COLO668 (cell line): ENCODE data around the gene INSYN2B.
"Not testable (repeated sequence)": the region's sequence is repeated elsewhere in the genome, so short reads cannot be mapped to it uniquely, and the experiment has no call there.

Experiments used
- DNase-seq: peaks from one replicate; lab custom pipeline; 2025; ENCODE audit not compliant: unreplicated experiment; lab: John Stamatoyannopoulos, UW

Gene INSYN2B

DNA sequence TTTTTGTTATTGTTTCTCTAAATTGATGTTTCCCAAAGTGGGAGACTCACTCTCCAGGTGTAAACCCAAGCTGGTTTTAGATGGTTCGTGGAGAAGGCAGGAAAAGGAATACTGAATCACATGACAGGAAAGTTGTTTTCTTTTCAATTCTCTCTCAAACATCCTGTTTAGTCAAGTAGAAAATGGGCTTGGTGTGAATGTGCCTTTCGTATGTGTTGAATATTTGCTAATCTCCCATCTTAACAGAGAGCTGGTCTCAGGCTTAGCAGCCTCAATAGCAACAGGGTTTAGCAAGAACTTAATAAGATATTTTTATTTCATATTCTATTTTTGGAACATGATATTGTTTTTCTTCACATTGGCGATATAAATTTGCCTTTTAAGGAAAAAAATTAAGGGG lies 119.7 kb downstream of the INSYN2B start:
- no peak for DNase-seq

DNA sequence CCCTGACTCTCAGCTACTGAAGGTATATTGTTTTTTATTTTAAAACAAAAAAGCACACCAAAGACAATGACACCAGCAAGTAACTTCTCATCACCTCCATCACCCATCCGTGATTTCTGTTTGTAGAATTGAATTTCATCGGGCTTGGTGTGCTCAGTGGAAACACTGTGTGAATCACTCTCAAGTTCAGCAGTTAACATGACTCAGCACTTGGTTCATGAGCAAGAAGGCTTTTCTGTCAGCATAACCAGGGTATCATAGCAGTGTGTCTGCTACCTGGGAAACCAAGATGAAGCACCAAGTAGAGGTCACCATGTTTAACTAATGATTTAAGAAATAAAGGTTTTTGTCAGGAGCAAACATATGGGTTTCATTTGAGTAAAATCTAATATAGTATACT lies 123.7 kb downstream of the INSYN2B start:
- no peak for DNase-seq

DNA sequence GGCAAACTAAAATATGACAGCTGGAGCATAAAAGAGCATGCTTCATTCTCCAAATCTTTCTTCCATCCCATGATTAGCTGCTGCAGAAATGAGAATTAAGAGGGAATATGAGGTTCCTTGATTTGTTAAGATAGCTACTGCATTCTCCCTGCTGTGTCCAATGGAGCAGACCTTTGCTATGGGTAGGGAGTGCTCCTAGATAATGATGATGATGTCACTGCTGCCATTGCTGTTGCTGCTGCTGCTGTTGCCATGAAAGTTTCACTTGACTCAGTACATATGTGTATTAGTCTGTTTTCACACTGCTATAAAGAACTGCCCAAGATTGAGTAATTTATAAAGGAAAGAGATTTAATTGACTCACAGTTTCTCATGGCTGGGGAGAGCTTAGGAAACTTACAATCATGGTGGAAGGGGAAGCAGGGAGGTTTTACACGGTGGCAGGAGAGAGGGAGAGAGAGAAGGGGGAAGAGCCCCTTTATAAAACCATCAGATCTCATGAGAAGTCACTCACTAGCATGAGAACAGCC lies 128.9 kb downstream of the INSYN2B start:
- DNase-seq, result no peak

DNA sequence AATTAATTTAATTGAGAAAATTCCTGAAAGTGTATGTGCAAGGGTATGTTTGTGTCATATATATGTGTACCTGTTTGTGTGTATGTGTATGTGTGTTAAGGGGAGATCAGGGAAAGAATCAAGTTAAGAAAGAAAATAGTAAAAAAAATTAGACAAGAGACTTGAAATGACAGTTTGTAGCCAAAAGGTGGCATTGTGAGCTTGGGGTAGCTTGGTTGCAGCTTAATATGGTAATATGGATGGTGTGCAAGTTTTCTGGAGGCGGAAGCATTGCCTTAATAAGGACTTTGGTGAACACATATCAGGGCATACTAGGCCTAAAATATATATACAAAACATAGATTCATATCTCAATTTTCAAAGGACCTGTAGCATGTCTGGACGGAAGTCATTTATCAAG lies 129.9 kb downstream of the INSYN2B start:
- DNase-seq, result no peak

DNA sequence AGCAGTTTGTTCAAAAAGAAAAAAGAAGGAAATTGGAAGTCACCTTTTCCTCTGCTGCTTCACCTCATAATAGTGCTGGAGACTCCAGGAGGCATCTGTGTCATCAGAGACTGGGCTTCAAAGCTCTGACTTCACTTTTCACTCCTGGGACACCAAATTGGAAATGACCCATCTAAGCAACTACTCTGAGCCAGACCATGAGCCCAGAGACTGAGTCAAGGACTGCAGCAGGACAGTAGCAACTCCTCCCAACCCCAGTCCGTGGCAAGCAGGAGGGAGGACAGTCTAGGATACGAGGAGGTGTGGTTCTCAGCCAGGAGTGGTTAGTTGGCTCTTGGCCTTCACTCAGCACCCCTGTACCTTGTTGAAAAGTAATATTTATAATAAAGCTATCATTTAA lies 131.5 kb downstream of the INSYN2B start:
- DNase-seq, result no peak

DNA sequence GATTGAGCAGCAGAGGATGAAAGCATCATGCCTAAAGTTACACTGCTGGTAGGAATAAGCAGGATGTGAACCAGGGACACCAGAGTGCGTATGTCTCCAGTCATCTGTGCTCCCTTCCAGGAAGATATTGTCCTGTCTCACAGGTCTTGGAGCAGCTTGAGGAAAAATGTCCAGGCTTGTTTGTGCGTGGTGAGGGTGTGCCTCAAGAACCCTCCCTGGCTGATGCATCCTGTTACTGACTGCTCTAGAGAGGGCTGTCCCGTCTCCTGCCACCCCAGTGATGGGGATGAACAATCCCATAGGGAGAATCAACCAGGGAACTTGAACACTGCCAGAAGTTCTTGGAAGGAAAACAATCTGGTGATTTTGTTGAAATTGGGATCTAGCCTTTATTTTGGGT lies 132.0 kb downstream of the INSYN2B start:
- no peak for DNase-seq

DNA sequence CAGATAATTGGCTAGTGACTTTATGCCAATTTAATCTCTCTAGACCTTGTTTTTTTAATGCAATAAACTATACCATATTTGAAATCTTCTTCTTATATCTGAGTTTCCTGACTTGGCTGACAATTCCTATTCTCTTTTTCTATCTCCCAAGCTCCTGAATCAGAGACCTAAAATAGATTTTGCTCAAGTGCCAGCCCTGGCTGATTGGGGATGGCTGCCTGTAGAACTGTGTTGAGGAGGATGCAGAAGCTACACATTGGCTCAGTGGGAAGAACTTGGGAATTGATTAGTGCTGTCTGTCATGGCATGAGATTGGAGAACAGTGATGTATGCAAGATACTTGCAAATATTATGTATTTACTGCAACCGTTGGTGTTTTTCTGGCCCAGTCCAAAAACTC lies 132.8 kb downstream of the INSYN2B start:
- DNase-seq, result no peak

DNA sequence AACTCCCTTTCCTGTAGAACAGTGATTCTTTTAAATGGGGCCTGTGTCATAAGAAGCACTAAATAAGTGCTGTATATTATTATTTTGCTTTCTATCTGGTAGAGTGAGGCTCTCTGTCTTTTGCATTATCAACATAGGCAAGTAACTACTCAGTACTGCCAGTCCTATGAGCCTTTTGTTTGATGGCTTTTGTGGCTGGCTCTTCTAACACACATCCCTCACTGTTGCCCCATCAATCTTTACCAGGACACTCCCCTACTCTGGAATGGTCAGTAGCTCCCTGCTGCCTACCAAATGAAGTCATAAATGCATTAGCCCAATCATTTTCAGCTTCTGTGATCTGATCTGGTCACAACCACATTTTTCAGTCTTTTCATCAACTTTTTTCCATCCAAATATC lies 137.6 kb downstream of the INSYN2B start:
- no peak for DNase-seq

DNA sequence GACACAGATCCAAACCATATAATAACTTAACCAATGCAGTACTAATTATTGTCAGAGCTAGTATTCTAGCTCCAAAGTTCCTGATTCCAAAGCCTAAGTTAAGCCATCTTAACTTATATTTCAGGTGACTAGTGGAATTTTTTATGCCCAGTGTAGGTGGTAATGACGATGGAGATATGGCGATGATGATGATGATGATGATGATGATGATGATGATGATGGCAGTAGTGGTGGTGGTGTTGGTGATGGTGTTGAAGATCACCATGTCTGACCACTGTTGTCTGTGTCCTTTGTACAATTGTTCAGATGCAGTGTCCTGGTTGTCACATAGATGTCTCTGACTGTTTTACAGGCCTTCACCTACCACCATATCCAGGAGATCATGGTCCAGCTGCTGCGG lies 139.9 kb downstream of the INSYN2B start:
- no peak for DNase-seq

DNA sequence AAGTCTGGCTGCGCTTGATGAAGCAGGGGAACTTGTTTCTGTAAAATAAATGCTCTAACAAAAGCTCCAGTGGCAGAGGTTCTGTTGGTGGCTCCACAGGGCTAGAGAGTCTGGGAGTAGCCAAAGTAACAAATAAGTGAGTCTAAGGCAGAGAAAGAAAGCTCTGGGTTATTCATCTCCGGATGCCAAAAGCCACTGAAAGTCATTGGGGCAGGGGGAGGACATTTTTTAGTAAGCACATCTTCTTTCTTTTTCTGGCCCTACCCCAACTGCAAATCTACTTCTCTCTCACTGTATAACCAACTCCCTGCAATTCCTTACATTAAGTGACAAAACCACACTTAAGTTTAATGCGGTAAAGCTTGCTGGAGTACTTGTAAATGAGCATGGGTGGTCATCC lies 141.6 kb downstream of the INSYN2B start:
- no peak for DNase-seq

DNA sequence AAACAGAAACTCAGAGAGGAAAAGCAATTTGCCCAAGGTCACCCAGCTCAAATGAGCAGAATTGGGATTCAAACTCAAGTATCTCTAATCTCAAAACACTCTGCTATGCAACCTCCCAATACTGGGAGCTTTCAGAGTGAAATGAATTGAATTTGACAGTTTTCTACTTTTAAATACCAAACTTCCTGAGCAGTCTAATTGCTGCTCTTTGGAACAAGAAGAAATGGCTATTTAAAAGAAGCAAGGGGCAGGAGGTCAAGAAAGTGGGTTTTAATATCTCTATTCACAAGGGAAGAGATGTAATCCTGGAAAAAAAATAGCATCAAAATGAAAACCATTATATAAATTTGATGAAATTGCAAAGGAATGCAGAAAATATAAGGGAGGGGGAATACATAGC lies 142.6 kb downstream of the INSYN2B start:
- no peak for DNase-seq

DNA sequence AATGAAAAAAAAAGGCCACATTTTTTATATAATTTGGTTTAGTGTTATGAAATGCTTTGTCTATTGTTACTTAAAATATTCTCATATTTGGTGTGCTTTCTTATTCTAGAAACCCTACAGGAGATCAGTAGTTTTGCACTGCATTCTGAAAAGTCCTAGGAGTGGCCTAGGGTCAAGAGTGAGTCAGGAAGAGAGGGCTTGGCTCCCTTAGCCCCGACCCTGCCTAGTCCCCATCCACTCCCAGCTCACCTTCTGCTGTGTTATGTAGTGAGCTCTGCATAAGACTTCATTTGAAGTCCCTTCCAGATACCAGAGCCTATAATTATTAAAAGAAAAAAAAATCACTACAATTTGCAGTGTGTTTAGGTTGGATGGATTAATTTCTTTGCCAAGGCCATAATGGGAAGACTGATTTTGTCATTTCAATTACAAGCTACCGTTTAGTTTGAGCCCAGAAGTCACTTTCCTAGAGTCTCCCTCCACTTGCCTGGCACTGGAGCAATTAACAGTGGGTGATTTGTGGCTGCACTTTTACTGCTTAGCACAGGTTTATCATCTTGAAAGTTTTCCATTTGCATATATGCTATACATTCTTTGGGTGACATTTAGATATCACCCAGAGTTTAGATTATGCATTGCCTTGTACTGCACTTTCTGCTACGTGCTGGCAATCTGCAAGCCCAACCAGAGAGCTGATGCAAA lies 143.3 kb downstream of the INSYN2B start:
- DNase-seq, result no peak

DNA sequence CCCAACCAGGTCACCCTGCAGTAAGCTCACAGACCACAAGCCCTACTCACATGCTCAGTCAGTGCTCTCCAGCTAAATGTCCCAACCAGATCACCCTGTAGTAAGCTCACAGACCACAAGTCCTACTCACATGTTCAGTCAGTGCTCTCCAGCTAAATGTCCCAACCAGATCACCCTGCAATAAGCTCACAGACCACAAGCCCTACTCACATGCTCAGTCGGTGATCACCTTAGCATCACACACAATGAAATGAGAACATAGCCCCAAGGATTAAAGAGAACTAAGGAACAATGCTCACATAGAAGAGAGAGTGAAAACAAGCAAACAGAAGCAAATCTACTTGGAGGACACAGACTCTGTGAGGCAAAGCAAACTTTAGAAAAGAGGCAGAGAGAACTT lies 145.8 kb downstream of the INSYN2B start:
- DNase-seq, result not testable (repeated sequence)

DNA sequence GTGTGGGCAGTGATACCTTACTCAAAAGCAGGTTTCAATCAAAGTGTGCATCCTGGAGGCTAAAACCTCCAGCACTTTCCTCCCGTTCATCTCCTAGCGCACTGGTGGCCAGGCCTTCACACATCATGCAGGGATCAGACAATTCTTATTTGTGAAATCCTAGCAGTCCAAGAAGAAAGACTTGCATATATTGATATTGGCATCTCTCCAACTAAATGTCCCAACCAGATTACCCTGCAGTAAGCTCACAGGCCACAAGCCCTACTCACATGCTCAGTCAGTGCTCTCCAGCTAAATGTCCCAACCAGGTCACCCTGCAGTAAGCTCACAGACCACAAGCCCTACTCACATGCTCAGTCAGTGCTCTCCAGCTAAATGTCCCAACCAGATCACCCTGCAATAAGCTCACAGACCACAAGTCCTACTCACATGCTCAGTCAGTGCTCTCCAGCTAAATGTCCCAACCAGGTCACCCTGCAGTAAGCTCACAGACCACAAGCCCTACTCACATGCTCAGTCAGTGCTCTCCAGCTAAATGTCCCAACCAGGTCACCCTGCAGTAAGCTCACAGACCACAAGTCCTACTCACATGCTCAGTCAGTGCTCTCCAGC lies 146.5 kb downstream of the INSYN2B start:
- DNase-seq, result not testable (repeated sequence)

DNA sequence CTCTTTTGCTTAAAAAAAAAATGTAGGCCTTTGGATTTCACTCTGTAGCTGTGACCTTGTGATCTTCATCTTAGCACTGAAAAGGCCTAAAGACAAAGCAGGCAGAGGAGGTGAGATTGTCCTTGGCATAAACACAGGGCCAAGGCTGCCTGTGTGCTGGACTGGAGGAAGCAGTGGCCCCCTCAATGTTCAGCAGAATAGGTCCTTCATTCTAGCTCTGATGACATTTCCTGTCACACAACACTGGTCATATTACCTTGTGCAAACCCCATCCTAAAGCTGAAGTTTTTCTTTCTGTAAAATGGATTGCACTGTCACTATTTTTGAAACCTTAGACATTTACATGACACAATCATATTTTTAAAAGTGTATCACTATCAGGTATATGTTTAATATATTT lies 147.4 kb downstream of the INSYN2B start:
- no peak for DNase-seq

DNA sequence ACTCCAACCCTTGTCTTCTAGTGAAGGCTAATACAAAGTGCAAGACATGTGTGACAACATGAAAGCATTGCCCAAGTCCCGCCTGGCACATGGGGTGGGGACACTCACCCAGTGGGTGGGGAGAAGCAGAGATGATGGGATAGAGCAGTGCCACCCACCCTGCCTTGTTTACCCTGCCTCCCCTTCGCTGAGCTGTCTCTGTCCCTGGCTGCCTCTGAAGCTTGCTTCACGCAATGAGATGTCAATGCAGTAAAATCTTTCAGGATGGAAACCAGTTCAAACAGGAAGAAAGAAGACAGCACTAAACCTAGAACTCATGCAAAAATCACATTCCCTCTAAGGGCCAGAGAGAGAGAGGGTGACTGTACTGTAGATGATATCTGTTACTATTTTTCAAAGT lies 148.0 kb downstream of the INSYN2B start:
- DNase-seq, result no peak

DNA sequence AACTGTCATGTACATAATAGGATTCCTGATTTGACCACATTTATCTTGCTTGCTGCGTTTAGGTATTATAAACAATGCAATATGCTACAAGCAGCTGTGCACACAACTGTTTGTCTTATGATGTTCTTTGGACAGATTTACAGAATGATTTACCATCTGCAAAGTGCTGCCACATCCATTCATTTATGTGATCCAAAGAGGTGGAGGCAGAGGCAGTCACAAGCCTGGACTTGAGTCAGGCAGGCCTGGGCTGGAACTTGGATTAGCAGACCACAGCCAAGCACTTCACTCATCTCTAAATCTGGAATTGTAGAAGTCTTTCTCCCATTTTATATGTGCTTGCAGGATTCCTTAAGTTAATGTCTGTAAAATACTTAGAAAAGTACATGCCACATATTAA lies 149.0 kb downstream of the INSYN2B start:
- DNase-seq, result no peak

DNA sequence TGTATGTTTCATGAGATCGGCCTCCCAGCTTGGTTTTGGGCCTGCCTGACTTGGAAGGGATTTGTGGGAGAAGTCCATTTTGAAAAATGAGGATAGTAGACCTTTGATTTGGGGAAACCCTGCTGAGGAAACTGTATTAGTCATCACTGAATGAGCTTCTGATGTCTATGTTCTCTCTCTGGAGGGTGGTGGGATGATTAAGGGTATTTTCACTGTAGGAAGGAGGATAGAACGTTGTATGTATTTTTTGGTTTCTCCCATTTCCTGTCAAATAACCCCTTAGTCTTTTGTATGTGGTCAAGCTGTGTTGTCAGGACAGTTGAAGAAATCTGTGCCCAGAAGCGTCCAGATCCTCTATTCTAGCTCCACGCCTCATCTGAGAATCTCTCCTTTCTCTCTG lies 151.9 kb downstream of the INSYN2B start:
- DNase-seq, result no peak

DNA sequence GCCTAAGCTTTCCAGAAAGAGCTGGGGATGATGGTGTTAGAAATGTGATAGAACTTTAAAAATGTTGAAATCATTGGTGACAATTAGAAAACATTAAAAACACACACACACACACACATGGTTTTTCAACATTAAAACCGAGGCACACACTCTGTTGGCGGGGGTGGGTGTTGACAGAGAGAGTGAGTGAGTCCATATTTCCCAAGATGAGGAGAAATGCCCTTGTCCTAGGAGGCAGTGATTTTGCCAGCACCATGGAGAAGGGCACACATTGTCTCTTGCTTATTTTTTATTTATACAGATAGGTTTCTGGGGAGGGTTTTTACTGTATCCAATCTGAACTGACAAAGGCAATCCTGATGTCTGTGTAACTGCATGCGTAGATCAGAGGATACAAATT lies 152.5 kb downstream of the INSYN2B start:
- DNase-seq, result no peak

DNA sequence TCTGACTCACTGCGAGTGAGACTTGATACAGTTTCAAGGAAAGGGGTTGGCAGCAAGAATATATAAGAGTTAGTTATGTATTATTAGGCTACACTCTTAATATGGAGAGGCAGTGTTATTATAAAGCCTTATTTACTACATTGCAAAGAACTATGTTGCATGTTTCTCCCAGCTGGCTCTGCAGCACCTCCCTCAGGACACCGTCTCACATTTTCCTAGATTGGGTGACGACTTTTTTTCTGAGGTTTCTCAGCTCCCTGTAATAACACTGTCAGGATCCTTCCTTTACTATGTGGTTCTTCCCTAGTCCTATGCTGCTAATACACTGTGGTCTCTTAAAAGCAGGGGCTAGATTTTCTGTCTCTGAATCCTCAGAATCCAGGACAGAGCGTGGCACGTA lies 153.7 kb downstream of the INSYN2B start:
- no peak for DNase-seq

DNA sequence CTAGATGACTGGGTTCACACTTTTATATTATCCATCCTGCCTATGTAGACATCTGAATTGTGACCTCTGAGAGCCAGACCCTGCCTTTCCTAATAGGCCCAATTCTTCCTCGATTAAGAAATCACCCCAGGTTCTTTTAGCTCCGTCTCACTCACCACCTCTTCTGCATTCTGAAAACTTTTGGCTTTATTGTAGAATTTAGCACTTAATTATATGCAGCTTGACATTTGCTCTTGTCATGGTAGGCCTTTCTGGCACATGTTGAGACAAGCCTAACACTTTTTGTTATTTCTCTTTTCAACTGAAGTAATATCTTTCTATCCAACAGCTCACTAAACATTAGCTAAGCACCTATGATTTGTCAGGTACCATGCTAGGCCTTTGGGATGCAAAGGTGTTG lies 163.3 kb downstream of the INSYN2B start:
- no peak for DNase-seq

DNA sequence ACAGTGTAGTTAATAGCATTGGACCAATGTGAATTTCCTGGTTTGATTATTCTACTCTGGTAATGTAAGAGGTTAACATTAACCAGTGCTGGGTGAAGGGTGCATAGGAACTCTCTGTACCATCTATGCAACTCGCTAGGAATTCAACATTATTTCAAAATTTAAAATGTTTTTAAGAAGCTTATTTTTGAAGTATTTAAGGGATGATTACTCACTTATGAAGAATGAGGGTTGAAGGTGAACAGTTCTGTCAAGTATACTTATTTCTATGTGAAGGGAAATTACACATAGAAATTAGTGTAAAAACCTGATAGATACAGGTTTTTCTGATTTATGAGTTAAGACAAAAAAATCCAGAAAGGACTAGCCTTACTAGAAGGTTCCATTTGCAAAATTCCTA lies 165.8 kb downstream of the INSYN2B start:
- no peak for DNase-seq
